GM18858 (cell line): ENCODE data around the gene RHOB.

ENCODE experiments used
- ATAC-seq: cut with Tn5 transposase; IDR thresholded peaks from one replicate; pipeline ENCODE4 v1.9.1; 2021; ENCODE audit not compliant: unreplicated experiment

Gene RHOB

GRCh38 chr2:20436716-20437470, 10.0 kb upstream of the RHOB start:
- no peak for ATAC-seq

GRCh38 chr2:20438334-20439192, 8.3 kb upstream of the RHOB start:
- no peak for ATAC-seq

- ATAC-seq, result no peak
Observed at GRCh38 chr2:20439193-20439475, 7.7 kb upstream of the RHOB start.

- no peak for ATAC-seq
Observed at GRCh38 chr2:20439503-20439902, 7.4 kb upstream of the RHOB start.

GRCh38 chr2:20440001-20440560, 6.8 kb upstream of the RHOB start:
- ATAC-seq, result no peak

- ATAC-seq, result no peak
Observed at GRCh38 chr2:20443276-20443920, 3.5 kb upstream of the RHOB start.

GRCh38 chr2:20444101-20444992, 2.5 kb upstream of the RHOB start:
- no peak for ATAC-seq

GRCh38 chr2:20444993-20445910, 1.6 kb upstream of the RHOB start:
- ATAC-seq, result no peak

GRCh38 chr2:20446255-20446916, 488 bp upstream of the RHOB start:
- no peak for ATAC-seq

GRCh38 chr2:20447437-20448245, 767 bp downstream of the RHOB start:
- ATAC-seq, result no peak

GRCh38 chr2:20448246-20448976, 1.5 kb downstream of the RHOB start:
- no peak for ATAC-seq

GRCh38 chr2:20448977-20449306, 2.1 kb downstream of the RHOB start:
- ATAC-seq, result no peak

- ATAC-seq, result no peak
Observed at GRCh38 chr2:20449501-20450200, 2.8 kb downstream of the RHOB start.

- ATAC-seq, result no peak
Observed at GRCh38 chr2:20450201-20450999, 3.5 kb downstream of the RHOB start.

- ATAC-seq, result no peak
Observed at GRCh38 chr2:20451000-20451290, 4.1 kb downstream of the RHOB start.

GRCh38 chr2:20451341-20451740, 4.5 kb downstream of the RHOB start:
- no peak for ATAC-seq
